Skin of body (tissue), 2 donors: ENCODE measurements around the gene RNF222. TPM values are rescaled to one million over a fixed set of nuclear protein-coding genes. Genes with fewer than 3 reads are reported as not detected.
A peak's percentile ranks its signal among the peaks of the same experiment; 100 is the strongest.
"Not testable (repeated sequence)": the region's sequence is repeated elsewhere in the genome, so short reads cannot be mapped to it uniquely, and the experiment has no call there.

ENCODE experiments used
- DNase-seq: peaks from one replicate; lab custom pipeline; 2025; lab: John Stamatoyannopoulos, UW
- total RNA-seq: library from RNA; depleted of rRNA; stranded (reverse); fragments of >200 nt; gene quantifications from one replicate; pipeline ENCODE4 v1.2.3, GENCODE V29; 2014

RNF222 gene
- total RNA-seq, 1 donor from 2014 or later, result 3.3 TPM

DNA sequence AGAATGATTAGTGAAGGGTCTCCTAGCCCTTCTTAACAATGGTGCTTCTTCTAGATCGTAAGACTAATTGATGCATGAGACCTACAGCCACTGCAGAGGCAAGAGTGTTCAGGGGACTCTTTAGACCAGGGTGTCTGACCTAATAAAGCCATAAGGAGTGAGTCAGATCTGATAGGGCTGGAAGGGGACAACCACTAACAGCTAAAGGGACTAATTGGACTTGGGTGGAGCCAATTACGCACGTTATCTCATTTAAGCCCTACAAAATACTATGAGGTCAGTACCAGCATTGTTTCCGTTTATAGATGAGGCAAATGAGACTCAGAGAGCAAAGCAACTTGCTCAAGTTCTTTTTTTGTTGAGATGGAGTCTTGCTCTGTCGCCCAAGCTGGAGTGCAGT is 14.5 kb upstream of the RNF222 start:
- no peak for DNase-seq

DNA sequence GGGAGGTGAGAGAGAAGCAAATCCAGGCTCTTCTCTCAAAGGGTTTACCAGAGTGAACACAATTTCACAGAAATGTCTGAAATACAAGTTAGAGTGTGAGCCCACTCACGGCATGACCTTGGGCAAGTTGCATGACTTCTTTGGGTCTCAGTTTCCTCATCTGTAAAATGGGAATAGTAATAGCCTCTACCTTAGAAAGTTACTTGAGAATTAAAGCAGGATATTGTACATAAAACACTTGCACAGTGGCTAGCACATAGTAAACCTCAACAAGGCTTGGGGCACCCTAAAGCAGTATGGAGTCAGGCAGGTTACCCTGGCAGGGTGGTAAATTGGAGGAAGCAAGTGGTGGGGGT is 13.2 kb upstream of the RNF222 start:
- DNase-seq, result no peak

DNA sequence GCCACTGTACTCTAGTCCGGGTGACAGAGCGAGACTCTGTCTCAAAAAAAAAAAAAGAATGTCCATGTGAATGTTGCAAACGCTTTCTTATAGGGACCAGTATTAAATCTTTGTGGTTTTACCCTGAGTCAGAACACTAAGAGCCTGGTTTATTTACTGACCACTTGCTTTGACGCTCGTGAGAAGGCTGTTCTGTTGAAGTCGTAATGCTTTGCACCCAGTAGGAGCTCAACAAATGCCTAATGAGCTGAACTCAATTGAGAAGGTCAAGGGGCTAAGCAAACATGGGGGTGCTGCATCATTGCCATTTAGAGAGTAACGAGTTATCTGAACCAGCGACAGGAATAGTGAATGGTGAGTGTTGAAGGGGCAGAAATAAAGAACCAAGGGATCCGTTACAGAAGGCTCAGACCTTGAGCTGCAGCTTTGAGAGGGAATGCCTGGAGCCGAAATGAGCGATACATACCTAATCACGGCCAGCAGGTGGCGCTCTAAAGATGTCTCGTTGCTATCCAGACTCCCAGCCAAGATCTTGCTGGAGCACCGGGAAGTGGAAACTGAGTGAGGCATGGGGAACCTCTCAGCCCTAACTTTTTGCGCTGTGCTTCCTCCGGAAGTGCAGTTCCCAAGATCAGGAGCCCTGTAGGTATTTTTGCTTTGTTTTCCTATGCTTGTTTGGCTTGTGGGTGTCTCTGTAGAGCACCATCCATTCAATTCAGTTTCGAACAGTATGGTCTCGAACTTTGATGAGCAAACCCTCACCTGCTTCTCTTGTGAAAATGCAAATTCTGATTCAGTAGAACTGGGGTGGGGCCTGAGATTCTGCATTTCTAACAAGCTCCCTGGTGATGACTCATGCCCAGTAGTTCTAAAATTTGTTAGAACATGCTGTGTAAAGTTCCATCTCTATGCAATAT is 12.6 kb upstream of the RNF222 start:
- DNase-seq, result peak; percentile 72

DNA sequence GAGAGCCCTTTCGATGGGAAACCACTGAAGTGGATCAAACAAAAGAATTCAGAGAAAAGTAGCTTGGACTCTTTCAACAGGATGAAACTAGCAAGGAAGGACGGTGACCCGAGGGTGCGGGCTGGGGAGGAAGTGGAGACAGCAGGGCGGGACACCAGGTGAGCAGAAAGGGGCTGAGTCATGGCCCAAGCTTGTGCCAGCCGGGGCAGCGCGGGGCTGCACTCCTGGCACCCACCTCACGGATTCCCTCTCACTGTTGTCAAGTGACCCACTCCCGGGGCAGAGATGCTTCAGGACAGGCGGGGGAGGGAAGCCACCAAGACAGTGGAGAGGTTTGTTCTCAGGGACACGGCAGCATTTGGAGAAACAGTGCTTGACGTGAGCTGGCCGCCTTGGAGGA is 10.7 kb upstream of the RNF222 start:
- DNase-seq, result no peak

DNA sequence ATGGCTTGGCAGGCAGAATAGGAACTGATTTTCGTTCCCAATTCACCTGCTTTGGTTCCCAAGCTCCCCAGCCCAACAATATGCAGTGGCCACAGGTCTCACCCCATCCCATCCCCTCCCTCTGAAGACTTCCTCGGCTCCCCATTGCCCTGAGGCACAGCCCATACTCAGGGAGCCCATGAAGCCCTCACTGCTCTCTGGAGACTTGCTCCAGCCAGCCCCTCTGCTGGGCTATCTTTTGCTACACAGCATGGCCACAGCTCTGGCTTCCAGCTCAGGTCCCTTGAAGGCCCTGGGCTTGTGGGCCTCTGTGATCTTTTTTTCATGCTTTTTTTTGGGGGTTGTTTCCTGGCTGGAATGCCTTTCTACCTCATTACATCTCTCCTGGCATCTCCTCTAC is 8.5 kb upstream of the RNF222 start:
- DNase-seq, result no peak

DNA sequence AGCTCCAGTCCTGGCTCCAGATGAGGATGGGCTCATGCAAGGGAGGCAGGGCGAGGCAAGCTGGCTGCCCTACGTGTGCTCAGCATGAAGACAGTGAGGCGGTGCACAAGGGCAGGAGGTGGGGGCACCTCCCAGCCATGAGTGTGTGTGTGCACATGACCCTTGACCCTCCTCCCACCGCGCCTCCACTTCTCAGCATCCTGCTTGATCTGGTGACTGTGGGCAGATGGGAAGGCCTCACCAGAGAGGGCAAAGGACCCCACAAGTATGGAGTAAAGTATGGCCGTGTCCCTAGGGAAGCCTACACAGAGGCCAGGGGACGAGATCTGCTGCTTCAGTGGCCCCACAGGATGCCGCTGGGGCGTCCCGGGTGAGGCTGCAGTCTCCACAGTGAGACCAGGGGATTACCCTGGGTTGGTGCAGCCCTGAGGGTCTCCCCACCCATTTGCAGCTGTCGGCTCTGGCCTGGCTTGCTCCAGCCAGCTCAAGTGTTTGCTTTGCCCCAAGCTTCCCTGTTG is 7.9 kb upstream of the RNF222 start:
- no peak for DNase-seq

DNA sequence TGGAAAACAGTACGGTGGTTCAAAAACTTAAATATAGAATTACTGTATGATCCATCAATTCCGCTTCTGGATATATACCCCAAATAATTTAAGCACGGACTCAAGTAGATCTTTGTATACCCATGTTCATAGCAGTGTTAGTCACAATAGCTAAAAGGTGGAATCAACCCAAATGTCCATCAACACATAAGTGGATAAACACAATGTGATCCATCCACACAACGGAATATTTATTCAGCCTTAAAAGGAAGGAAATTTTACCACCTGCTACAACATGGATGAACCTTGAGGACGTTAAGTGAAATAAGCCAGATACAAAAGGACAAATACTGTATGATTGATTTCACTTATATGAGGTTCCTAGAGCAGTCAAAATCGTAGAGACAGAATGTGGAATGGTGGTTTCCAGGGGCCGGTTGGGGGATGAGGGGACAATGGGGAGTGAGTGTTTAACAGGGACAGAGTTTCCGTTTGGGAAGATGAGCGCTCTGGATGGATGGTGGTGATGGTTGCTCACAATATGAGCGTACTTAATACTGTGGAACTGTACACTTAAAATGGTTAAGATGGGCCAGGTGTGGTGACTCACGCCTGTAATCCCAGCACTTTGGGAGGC is 5.4 kb upstream of the RNF222 start:
- no peak for DNase-seq

DNA sequence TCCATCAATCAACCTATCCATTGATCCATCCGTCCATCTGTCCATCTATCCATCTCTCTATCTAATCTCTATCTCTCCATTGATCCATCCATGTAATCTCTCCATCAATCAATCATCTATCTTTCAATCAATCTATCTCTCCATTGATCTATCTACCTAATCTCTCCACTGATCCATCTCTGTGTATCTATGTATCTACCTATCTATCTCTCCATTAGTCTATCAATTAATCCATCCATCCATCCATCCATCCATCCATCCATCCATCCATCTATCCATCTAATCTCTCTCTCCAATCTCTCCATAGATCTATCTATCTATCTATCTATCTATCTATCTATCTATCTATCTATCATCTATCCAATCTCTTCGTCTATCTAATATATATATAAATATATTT is 3.5 kb upstream of the RNF222 start:
- no peak for DNase-seq

DNA sequence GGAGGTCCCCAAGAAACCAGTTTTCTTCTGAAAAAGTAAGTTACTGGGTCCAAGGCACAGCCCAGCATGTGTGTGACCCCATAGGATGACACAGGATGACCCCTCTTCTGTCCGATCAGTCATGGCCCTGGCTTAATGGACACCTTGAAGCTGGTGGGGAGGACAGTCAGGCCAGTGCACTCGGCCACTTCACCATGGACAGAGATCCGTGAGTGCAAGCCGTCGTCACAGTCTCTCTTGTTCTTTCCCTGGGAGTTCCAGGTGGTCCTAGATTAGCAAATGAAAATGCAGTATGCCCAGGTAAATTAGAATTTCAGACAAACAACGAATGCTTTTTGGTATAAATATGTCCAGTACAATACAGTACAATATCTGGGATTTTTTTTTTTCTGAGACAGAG is 1.4 kb upstream of the RNF222 start:
- DNase-seq, result no peak

DNA sequence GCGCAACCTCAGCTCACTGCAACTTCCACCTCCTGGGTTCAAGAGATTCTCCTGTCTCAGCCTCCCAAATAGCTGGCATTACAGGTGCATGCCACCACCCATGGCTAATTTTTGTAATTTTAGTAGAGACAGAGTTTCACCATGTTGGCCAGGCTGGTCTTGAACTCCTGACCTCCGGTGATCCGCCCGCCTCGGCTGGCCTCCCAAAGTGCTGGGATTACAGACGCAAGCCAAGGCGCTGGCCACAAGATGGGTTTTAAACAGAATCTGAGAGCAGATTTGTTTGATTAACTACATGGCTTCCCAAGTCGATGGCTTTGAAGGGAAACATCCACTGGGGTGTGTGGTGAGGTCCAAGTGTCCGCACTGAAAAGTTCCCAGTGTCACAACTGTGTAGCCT is 3.1 kb downstream of the RNF222 start:
- DNase-seq, result not testable (repeated sequence)

DNA sequence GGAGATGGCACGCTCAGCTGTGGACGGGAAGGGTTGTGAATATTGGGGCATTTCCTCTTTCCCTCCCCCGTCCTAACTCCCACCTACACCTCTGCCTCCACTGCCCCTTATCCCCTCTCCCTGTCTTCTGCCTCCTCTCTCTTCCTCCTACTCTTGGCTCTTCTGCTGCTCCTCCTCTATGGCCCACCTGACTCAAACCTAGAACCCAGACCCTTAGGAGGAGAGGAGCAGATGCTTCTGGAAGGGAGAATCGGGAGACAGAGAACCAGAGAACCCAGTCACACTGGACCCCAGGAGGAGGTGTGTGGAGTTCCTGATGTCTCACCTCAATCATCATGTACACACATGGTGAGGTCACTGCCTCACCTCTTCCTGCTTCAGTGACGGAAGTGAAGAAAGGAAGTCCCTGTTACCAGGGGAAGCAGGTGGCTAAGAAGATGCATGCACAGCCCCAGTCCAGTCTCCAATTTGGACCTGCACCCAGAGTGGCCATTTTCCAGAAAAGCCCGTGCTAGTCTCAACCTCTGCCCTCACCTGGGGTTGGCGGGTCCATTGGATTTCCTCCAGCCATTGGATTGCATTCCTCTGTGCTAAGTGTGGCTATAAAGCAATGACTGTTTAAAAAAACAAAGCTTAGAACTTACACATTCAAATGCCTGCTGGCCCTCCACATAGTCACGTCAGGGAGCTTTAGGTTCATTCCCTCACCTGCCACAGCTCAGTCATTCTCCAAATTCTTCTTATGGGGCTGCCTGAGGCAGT is 4.0 kb downstream of the RNF222 start:
- no peak for DNase-seq

DNA sequence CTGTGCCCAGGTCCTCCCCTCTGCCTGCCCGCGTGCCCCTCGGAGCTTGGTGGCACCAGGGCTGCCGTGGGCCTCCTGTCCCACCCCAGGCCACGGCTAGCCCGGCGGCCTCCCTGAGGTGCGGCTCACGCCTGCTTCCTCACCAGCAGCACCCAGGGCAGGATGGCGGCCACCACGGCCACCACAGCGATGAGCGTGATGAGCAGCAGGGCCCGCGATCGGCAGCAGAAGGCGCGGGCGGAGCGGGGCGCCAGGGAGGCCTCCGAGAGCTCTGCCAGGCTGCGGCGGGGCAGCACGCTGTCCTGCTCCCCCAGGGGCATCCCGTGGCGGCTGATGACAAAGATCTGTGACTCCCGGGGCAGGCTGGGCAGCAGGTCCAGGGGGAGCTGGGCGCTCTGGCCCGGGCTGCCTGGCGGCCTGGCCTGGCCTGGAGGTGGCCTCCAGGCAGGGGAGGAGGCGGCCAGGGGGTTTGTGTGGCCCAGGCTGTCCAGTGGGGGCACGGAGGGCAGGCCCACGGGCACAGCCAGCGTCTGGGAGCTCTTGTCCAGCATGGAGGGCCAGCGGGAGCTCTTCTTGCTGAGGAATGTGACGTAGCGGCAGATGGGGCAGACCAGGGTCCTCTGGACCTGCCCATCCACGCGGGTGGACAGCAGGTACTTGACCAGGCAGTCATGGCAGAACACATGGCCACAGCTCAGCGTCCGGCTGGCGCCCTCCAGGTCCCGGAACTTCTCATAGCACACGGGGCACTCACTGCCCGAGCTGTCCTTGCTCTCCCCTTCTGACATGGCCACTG is 4.8 kb downstream of the RNF222 start:
- DNase-seq, result no peak

DNA sequence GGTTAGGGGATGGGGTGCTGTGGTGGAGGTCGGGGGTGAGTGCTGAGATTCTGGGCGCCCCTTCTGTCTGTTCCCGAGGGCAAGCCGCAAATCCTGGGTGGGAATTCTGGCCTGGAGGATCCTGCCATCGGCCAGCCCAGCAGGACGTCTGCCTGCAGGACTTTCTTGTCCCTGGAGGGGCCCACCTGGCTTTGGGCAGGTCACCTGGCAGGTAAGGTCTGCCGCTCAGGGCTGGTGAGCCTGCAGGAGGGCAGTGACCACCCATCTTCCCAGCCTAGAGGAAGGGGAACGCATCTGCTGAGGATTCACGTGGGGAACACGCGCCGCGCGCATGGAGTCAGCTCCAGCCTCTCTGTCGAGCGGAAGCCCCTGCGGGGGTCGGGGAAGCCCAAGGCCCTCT is 5.4 kb downstream of the RNF222 start:
- no peak for DNase-seq

DNA sequence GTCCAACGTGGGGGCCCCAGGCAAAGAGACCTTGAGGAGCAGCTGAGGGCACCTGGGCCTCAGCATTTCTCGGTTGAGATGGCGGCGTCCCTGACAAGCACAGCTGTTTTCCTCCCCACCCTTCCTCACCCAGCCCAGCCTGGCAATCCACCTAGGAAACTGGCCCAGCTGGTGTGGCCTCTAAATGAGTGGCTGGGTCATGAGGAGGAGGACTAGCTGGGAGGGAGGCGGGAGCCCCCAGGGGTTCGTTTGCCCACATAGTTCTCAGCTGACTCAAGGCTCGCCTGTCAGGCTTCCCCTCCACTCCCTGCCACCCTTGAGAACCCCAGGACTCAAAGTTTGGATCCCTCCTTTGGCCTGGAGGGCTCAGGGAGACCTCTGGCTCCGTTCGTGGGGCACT is 5.9 kb downstream of the RNF222 start:
- no peak for DNase-seq

DNA sequence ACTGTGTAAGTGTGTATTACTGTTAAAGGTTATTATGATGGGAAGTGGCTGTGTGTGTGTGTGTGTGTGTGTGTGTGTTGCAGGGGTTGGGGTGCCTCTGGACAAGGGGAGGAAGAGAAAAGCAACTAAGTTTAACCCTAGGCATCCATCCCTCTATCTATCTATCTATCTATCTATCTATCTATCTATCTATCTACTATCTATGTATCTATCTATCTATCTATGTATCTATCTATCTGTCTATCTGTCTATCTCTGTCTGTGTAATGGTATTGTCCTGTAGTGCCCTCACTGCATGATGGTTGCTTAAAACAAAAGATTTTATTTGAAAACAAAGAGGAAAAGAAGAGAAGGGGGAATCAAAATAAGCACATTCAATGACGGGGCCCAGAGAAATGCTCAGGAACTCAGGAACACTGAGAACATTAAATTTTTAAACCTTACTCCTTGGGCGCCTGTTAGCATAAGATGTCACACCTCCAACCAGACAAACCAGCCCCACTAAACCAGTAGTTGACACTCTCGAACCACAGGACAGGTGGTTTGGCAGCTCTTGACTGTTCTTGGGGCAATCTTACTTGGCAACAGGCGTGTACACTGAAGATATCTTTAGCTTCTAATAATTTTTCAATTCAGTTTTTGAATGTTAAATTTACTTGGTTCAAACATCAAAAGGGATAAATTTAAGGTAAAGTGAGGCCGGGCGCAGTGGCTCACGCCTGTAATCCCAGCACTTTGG is 9.5 kb downstream of the RNF222 start:
- no peak for DNase-seq

DNA sequence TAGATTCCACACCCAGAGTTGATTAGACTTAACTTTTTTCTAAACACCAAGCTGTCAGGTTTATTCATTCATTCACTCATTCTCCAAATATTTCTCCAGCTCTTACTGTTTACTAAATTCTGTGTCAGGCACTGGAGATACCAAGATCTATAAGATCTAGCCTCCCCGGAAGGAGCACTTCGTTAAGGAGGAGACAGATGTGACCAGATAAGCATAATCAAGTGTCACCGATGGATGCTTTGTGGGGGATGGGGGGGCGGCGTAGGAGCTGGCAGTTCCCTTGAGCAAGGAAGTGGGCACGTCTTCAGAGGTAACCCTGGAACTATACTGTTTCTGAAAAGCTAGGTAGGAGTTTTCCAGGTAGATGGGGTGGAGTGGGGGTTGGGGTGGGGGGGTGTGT is 10.8 kb downstream of the RNF222 start:
- DNase-seq, result no peak

DNA sequence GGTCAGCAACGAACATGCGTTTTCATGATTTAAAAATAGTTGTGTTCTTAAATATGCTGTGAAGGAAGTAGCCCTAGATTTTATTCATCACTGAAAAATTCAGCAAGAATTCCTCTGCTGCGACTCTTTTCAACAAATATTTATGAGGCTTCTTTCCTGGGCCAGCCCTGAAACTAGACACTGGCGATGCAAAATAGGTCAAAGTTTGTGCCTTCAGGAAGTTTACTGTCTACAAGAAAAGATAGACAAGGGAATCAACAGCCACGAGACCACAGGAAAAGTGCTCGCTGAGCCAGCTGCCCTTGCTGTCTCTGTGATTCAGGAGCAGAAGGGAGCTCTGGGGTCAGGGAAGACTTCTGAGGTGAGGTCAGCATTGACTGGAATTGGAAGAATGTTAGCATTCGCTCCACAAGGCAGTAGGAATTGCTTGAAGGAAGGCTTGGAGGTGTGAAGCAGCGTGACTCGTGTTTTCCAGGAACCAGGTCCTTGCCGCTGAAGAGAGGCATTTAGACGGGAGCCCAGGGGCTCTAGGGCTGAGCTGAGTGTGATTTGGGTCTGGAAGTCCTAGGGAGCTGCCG is 12.7 kb downstream of the RNF222 start:
- DNase-seq, result no peak

DNA sequence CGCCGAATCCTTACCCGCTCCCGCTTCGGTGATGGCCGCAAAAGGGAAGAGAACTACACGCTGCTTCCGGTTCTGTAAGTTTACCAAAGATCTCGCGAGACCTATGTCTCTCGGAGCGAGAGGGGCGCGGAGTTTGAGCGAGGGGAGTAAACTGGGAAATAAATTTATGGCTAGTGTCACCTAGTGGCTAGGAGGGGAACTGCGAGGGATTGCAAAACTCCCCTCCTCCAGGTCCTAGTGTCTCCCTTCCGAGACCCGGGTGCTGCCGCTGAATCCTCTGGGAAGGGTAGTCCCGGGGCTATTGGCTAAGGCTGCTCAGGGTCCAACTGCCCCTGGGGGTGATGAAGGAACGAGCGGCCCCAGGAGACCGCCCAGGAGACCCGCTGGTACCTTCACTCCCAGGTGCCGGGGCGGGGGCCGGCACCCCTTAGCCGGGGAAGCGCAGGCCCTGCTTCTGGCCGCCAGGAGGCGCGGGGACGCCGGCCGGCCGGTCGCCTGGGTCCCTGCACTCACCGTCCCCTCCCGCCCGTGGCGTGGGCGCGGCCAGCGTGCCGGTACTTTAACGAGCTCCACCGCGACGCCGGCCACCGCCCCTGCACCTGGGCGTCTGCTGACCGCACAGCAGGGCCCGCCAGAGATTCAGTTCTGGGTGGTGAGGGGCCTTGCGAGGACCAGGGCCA is 14.3 kb downstream of the RNF222 start, which contains the start of gene RPL26:
RPL26 (minus strand) TSS at position 51 of the 680 bp plus-strand sequence. CDS start 883 bp downstream, outside the sequence.
- DNase-seq, result peak; percentile 98

DNA sequence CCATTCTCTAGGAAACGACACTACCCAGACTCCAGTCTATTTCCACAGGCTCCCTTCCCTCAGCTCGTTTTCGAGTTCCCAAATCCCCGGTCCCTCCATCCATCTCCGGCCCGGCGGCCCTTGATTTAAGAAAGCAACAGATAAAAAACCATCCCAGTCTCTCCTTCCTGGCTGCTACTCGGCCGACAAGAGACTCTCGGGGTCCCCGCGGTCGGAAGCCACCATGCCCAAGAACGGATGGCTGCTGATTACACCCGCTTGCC is 14.8 kb downstream of the RNF222 start:
- no peak for DNase-seq
